Activated CD4-positive, alpha-beta T cell treated with anti-CD3 and anti-CD28 coated beads, Interleukin-2, amount 50 U/mL, for 16 hours (primary cell): Measurements from ENCODE around the gene AHR.
A peak's percentile ranks its signal among the peaks of the same experiment; 100 is the strongest.
"Not testable (repeated sequence)": the region's sequence is repeated elsewhere in the genome, so short reads cannot be mapped to it uniquely, and the experiment has no call there.

Experiments
- DNase-seq: peaks from one replicate; pipeline ENCODE4 v3.0.0-alpha.2; 2020

Gene AHR

GRCh38 chr7:17342756-17343155 lies 44.3 kb downstream of the AHR start:
- no peak for DNase-seq

GRCh38 chr7:17347401-17347800 lies 48.9 kb downstream of the AHR start:
- no peak for DNase-seq

- not testable (repeated sequence) for DNase-seq
These were observed 50.5 kb downstream of the AHR start for GRCh38 chr7:17348932-17349331.

DNA sequence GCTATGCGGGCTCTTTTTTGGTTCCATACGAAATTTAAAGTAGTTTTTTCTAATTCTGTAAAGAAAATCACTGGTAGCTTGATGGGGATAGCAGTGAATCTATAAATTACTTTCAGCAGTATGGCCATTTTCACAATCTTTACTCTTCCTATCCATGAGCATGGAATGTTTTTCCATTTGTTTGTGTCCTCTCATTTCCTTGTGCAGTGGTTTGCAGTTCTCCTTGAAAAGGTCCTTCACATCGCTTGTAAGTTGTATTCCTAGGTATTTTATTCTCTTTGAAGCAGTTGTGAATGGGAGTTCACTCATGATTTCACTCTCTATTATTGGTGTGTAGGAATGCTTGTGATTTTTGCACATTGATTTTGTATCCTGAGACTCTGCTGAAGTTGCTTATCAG lies 51.9 kb downstream of the AHR start:
- not testable (repeated sequence) for DNase-seq

GRCh38 chr7:17353650-17354419 lies 55.4 kb downstream of the AHR start:
- not testable (repeated sequence) for DNase-seq

DNA sequence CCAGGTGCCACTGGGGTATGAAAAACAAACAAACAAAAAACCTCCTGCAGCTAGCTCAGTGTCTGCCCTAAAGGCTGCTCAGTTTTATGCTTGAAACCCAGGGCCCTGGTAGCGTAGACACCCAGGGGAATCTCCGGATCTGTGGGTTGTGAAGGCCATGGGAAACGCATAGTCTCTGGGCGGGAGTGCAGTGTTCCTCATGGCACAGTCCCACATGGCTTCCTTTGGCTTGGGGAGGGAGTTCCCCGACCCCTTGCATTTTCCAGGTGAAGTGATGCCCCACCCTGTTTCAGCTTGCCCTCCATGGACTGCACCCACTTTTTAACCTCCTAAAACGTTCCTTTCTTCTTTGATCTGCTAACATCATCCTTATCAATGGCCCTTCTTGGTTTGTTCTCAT lies 56.0 kb downstream of the AHR start:
- no peak for DNase-seq

- no peak for DNase-seq
These were observed 56.6 kb downstream of the AHR start for GRCh38 chr7:17355050-17355449.

DNA sequence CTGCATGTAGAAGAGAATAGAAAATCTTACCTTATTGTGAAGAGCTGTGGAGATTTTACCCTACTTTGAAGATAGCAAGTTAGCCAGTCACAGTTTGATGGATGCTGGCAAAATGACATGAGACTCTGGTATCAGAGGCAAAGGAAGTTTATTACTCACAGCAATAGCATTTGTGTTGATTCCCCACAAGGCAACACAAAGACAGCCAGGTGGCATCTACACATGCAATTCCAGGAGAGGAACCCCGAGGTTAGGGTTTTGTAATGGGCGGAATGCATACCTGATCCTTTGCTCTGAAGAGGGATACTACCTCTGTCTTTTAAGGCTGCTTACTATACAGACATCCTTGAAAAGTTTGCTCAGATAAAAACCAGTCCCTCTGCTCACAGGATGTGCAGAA lies 59.5 kb downstream of the AHR start:
- DNase-seq, result no peak

GRCh38 chr7:17359610-17360009 lies 61.2 kb downstream of the AHR start:
- no peak for DNase-seq

DNA sequence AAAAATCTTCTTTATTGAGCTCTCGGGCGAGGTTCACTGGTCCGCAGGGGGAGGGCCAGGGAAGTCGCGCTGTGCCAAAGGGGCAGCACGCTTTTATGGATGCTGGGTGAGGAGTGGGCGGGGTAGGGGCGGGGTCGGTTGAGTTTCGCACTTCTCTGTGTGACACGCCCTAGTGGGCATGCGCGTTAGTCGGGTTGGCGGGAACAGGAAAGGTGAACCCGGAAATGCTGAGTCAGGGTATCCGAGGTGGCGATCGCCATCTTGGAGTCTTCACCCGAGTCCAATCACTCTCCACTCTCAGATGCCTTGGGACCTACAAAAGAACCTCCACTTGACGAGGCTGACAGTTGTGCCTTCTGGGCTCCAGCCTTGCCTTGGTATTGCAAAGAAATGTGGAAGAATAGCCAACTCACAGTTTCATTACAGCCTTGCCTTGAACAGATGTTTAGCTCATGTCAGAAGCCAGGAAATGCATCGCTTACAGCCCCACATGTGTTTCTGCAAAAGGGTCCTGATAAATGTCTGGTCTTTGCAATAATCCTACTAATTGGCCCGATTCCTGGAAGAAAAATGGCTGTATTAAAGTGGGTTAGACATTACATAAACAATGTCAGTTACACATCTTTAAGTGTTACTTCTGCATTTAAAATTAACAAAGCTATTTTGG lies 64.1 kb downstream of the AHR start:
- no peak for DNase-seq

GRCh38 chr7:17364671-17365070 lies 66.2 kb downstream of the AHR start:
- no peak for DNase-seq

DNA sequence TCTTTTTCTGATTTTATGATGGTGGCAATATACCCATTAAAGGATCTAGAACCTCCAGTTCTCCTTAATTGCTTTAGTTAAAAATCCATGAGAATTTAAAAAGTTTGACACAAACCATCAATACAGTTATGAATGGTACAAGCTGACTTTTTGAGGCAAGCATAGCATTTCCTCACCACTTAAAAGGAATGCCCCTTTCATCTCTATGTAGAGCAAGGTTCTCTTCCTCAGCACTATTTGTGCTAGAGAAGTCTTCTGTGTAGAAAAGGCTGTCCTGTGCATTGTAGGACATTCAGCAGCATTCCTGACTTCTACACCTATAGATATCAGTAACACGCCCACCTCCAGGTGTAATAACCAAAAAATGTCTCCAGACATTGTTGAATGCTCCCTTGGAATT lies 67.3 kb downstream of the AHR start:
- no peak for DNase-seq

DNA sequence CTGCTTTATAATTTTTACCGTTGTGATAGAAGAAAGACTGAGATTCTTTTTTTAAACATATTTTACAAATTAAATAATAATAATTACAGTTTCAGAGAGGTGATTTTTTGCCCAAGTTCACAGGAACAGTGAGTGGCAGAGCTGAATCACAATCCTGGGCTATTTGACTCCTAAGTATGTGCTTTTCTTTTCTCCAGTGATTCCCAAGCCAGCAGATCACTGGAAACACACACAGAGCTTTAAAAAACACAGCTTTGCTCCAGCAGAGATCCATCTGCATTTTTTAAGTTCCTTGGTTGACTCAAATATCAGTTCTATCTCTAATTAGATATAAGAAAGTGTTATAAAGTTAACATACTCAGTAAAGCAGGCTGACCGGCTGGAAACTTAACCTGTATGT lies 69.0 kb downstream of the AHR start:
- no peak for DNase-seq

DNA sequence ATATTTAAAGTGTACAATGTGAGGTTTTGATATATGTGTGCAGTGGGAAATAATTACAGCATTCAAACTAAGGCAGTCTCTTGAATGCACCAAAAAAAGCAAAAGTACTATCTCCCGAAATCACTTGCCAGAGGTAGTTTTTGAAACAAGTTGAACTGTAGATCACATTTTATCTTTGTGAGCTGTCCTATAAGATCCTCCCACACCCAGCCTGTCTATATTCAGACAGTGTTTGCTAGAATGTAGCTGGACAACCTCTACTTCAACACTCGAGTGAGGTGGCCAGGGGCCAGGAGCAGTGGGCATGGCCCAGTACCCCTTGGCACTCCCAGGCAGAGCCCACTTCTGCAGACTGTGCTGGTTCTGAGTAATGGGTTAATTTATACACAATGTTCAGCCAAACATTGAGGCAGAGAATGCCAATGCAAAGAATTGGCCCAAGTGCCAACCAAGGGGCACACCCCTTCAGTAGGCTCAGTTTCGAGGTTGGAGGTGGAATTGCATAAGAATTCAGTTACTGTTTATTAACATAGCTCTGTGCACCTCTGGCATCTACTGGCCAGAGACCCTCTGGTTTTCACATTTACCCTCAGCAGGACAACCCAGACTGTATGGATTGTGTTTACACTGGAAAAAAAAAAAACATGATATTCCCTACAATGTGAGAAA lies 70.5 kb downstream of the AHR start:
- no peak for DNase-seq

DNA sequence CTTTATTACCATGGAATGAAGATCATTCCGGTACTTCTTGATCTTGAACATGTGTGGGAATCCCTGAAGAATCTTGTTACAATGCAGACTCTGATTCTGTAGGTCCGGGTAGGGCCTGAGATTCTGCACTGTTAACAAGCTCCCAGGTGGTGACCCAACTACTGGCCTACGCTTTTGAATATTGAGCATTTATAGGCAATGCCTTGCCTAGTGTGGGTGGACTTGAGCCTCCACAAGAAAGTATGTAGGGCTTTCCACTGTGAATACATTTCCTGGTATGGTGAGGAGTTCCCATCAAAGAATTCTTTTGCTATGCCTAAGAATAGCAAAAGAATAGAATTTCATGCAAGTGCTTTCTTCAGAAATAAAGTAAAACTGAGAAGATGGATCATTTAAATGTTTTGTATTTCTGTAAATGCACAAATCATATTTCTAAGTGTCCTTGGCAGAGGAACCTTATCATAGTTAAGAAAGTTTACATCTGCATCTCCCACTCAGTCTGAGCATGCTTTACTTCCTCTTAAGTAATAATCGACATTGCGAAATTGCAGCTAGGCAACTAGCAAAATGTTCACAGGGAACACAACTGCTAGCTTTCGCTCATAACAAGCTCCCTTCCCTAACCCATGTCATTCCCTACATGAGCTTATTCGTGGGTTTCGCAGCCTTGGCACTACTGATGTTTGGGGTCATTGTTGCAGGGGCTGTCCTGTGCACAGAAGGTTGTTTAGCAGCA lies 71.4 kb downstream of the AHR start:
- peak; percentile 5 for DNase-seq

DNA sequence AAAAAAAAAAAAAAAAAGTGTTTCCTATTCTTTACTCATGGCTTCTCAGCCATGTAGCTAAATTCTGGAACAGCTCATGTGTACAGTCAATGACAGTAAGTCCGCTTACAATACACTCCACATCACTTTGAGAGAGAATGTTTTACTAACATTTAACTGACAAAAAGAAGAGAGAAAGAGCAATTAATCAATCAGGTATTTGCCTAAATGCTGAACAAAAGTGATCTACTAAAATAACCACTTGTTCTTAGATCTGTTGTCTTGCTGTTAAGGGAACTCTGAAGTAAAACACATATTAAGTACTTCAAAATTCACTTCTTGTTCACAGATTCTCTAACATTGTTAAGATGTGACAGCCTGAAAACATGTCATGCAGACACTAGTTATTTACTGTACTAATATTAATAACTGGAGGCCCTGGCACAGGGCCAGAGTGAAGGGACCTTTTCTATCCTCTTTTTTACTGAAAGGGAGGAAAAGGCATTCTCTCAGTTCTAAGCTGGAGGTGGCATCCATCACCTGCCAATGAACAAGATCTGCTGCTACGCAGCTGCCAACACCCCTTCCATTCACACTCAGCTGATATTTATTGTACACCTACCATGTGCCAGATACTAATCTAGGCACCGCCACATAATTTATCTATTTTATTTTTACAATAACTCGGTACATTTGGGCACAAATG lies 72.6 kb downstream of the AHR start:
- DNase-seq, result no peak

DNA sequence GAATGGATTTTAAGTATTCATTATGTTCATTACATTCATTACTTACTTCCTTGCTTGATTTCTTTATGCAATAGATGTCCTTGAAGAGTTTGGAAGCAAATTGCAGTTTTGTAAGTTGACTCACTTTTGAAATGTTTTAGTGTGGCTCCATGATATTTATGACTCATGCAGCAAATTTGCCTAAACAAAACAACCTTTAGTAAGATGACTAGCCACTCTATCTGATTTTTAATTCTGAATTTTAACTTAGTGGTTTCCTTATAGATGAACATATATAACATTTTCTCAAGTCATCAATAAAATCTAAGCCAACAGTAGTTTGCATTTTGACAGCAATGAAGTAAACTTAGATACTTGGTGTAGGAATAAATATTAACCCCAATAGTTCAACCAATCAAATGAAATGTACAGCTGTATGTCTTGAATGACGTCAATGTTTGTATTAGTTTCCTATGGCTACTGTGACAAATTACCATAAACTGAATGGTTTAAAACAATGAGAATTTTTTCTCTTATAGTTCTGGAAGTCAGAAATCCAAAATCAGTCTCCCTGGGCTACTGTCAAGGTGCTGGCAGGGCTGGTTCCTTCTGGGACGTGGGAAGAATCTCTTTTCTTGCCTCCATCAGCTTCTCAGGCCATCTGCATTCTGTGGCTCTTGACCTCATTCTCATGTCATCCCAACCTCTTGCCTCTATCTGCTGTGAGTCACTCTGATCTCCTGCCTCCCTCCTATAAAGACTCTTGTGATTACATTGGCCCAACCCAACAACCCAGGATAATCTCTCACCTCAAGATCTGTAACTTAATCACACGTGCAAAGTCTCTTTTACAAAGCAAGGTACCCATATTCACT lies 73.4 kb downstream of the AHR start:
- peak; percentile 5 for DNase-seq

- DNase-seq, result no peak
These were observed 75.7 kb downstream of the AHR start for GRCh38 chr7:17374157-17374556.

DNA sequence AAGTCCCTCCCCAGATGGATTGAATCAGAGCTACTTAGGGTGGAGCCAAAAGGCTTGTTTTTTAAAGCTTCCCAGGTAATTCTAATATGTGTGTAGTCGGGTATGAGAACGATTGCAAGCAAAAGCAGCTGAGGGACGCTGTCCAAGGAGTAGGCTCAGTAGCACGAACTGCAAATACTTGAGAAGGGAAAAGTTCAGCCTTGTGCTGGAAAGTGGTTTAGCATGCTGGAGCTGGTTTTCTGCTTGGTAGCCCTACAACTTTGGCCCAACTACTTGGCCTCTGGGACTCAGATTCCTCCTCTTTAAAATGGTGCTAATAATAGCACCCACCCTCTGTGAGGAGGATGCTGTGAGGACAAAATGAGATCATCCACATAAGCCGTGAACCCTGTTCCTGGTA lies 76.2 kb downstream of the AHR start:
- DNase-seq, result no peak

- DNase-seq, result no peak
These were observed 78.1 kb downstream of the AHR start for GRCh38 chr7:17376595-17376994.

DNA sequence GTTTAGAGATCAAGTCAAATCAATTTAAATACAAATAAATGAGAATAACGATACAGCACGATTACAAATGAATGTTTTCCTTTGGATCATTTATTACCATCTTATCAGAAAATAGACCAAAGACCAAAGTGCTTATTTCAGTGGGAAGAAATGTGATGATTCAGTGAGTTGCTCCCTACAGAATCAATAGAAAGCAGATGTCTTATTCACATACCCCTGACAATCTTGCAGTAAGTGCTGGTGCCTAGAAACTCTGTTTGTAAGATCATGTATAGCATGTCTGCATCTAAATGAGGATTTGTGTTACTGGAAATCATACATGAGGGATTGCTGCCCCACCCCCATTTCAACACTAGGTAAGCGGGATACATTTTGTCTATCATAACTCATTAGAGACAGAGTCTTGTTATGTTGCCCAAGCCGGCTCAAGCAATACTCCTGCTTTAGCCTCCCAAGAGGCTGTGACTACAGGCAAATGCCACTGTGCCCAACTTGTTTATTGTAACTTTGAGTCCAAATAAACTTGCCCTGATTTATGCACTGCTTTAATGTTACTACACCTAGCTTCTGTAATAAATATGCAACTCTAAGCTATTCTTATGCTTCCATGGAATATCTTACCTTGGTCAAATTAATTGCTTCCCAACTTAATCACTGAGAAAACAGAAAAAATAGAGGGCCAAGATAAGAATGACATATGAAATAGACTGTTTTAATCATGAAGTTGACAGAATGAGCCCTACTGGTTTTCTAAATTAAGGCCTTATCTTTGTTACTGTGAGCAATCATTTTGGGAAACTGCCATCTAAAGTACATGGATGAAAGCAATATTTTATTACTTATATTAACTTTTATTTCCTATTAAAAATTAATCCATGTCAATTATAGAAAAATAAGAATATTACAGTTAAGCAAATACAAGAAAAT lies 82.5 kb downstream of the AHR start:
- DNase-seq, result no peak
